Thoracic aorta (tissue), 2 donors: ENCODE measurements around the gene DAG1. TPM values are rescaled to one million over a fixed set of nuclear protein-coding genes. Genes with fewer than 3 reads are reported as not detected.

ENCODE experiments used
- ATAC-seq: fragments of 150-250 bp; one replicate; pipeline ENCODE4 v1.8.0; 2017; ENCODE audit warnings: low read depth; ENCODE audit not compliant: insufficient number of reproducible peaks, low FRiP score
- DNase-seq: peaks from one replicate; pipeline ENCODE4 v3.0.0-alpha.2; 2020; ENCODE audit warnings: low spot score
- H3K27ac ChIP-seq, 2 donors: fragments of 200-600 bp; sonication (generic); 1 replicate in 1 of 2; 2 replicates in 1 of 2; pipeline ENCODE4 v1.5.1; 2016; ENCODE audit warnings: mild to moderate bottlenecking in 2 of 2, moderate library complexity in 2 of 2
- H3K27me3 ChIP-seq: fragments of 200-600 bp; sonication (generic); replicated peaks from 2 replicates; pipeline ENCODE4 v1.6.0; 2016; ENCODE audit warnings: mild to moderate bottlenecking; ENCODE audit not compliant: insufficient read depth
- H3K36me3 ChIP-seq: fragments of 200-600 bp; sonication (generic); one replicate; pipeline ENCODE4 v1.5.1; 2016
- H3K4me1 ChIP-seq, 2 donors: fragments of 200-600 bp; sonication (generic); 1 replicate in 1 of 2; 2 replicates in 1 of 2; pipeline versions ENCODE4 v1.5.1 to v1.6.0; 2016; ENCODE audit warnings: low read depth in 2 of 2, mild to moderate bottlenecking in 1 of 2; ENCODE audit not compliant: control insufficient read depth in 1 of 2
- H3K4me3 ChIP-seq: fragments of 200-600 bp; sonication (generic); 2 replicates; pipeline ENCODE4 v1.5.1; 2016; ENCODE audit warnings: mild to moderate bottlenecking
- H3K9me3 ChIP-seq: fragments of 200-600 bp; sonication (generic); 2 replicates; pipeline ENCODE4 v1.5.1; 2016
- CTCF ChIP-seq: fragments of 200-600 bp; sonication (generic); IDR thresholded peaks from one replicate; pipeline ENCODE4 v1.5.1; 2019; ENCODE audit warnings: antibody characterized with exemption
- total RNA-seq, 2 donors: library from RNA; depleted of rRNA; stranded (reverse); fragments of >200 nt; gene quantifications; one replicate each; pipeline versions ENCODE4 v1.1.0 to v1.2.3, GENCODE V29; 2016

The DAG1 gene
- total RNA-seq, 2 donors from 2014 or later: 71.9 to 171 TPM

DNA sequence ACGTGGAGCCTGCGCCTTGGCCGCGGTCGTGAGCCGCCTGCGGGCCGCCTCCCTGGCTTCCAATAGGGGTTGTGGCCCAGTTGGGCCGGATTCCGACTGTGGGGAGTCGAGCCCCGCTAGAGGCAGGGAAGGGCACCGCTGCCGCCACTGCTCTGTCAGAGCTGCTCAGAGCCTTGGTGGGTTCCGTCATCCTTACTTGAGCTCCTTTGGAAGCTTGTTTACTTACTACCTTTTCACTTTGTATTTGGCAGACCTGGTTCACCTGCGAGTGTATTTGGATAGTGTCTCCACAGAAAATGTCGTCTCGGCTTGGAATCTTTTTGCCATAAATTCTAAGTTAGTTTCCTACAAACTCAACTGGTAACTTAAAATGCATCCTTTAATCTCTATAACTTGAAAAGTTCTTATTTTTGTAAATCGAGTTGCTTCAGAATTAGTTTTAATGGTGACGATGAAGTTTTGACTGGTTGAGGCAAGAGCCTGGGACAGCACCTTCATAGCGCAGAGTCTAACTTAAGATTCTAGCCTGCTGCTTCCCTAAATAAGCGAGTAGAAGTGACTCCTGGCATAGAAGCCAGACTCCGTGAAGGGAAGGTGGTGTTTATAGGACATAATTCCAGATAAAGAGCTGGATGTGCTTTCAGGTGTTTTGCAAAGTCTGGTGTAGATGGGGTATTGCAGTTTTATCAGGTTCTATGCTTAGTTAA is 800 bp downstream of the DAG1 start:
- DNase-seq (no peak), ATAC-seq (no peak)
- H3K36me3 ChIP-seq: no peaks in the 10 kb centered on the region
- H3K27me3 ChIP-seq: no peaks in the 10 kb centered on the region
- peaks cover 23 to 37% of the 10 kb centered on the region in 2 donors for H3K4me1 ChIP-seq
- peak overlapping the region; percentile 94 to 99 for H3K27ac ChIP-seq
- peak overlapping the region; percentile 81 for H3K4me3 ChIP-seq
- TF ChIP-seq CTCF: no peak
- H3K9me3 ChIP-seq: no peaks in the 10 kb centered on the region

GRCh38 chr3:49471856-49472495 is 1.9 kb downstream of the DAG1 start:
- Histone ChIP-seq H3K27ac (peak overlapping the region; percentile 94 to 99), H3K4me3 (peak overlapping the region; percentile 81), H3K9me3 (no peaks in the 10 kb centered on the region), H3K27me3 (no peaks in the 10 kb centered on the region), H3K4me1 (peaks cover 27 to 45% of the 10 kb centered on the region in 2 donors), H3K36me3 (peaks cover under 1% of the 10 kb centered on the region)
- no peak for TF ChIP-seq CTCF
- no peak for ATAC-seq
- DNase-seq: no peak

GRCh38 chr3:49476563-49476962 is 6.5 kb downstream of the DAG1 start:
- no peak overlapping the region for H3K4me3 ChIP-seq
- DNase-seq (no peak), ATAC-seq (no peak)
- H3K36me3 ChIP-seq: peaks cover 13% of the 10 kb centered on the region
- no peaks in the 10 kb centered on the region for H3K9me3 ChIP-seq
- peaks cover 10 to 21% of the 10 kb centered on the region in 2 donors for H3K4me1 ChIP-seq
- H3K27ac ChIP-seq: no peak overlapping the region
- H3K27me3 ChIP-seq: no peaks in the 10 kb centered on the region
- no peak for TF ChIP-seq CTCF

GRCh38 chr3:49482766-49483165 is 12.7 kb downstream of the DAG1 start:
- Histone ChIP-seq H3K9me3 (no peaks in the 10 kb centered on the region), H3K27me3 (no peaks in the 10 kb centered on the region), H3K4me3 (no peak overlapping the region), H3K4me1 (peaks cover 10 to 30% of the 10 kb centered on the region in 2 donors), H3K36me3 (peaks cover 5% of the 10 kb centered on the region), H3K27ac (no peak overlapping the region)
- TF ChIP-seq CTCF: no peak
- DNase-seq (no peak), ATAC-seq (no peak)

- ATAC-seq (no peak), DNase-seq (no peak)
- Histone ChIP-seq H3K4me3 (no peak overlapping the region), H3K9me3 (no peaks in the 10 kb centered on the region), H3K4me1 (peaks cover 16 to 37% of the 10 kb centered on the region in 2 donors), H3K27me3 (no peaks in the 10 kb centered on the region), H3K36me3 (peaks cover 2% of the 10 kb centered on the region), H3K27ac (no peak overlapping the region)
- no peak for TF ChIP-seq CTCF
Measured at GRCh38 chr3:49484471-49484870, 14.4 kb downstream of the DAG1 start.
